ENCODE measurements around the gene NEK1. TPM values are rescaled to one million over a fixed set of nuclear protein-coding genes. Genes with fewer than 3 reads are reported as not detected.

Gene NEK1
- total and polyA plus RNA-seq, 12 donors, result 4.2 to 23.0 (median 12.3) TPM

DNA sequence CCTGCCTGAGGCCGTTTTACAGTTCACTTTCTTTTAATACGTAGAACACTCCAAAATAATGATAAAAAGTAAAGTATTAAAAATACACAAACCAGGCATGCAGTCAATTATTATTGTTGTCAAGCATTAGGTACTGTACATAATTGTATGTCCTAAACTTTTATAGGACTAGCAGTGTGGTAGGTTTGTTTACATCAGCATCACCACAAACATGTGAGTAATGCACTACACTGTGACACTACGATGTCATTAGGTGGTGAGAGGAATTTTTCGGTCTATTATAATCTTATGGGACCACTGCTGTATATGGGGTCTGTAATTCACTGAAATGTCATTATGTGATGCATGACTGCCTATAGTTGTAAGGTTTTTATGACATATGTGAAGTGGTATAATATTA, 192.1 kb downstream of the NEK1 start:
- intact Hi-C loops (cut with DNase I), result no loop called here
- no peaks in the 10 kb centered on the region for H3K36me3 ChIP-seq (replicated peaks in 1 of 2)

DNA sequence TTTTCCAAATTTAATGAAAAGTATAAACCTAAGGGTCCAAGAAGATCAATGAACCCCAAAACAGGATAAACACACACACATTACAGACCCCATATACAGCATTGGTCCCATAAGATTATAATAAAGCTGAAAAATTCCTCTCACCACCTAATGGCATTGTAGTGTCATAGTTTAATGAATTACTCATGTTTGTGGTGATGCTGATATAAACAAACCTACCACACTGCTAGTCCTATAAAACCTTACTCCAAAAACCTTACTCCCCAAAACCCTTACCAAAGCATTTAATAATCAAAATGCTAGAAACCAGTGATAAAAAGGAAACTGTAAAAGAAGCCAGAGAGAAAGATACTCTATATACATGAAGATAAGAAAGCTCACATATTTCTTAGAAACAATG, 193.5 kb downstream of the NEK1 start:
- no peak overlapping the region for H3K27ac ChIP-seq
- no peaks in the 10 kb centered on the region for H3K36me3 ChIP-seq (replicated peaks in 1 of 2)
- no peaks in the 10 kb centered on the region for H3K27me3 ChIP-seq
- intact Hi-C loops (cut with DNase I), result no loop called here
- H3K4me1 ChIP-seq (replicated peaks in 1 of 2), result no peaks in the 10 kb centered on the region
- H3K9me3 ChIP-seq (replicated peaks in 1 of 3), result no peaks in the 10 kb centered on the region
- no peak for DNase-seq
- no peak for TF ChIP-seq POLR2A (IDR thresholded peaks at IDR 0.05)
- no peak overlapping the region for H3K4me3 ChIP-seq

More for the DNA sequence above, 192.1 kb downstream of the NEK1 start:
- H3K4me3 ChIP-seq, result no peak overlapping the region
- no peaks in the 10 kb centered on the region for H3K4me1 ChIP-seq (replicated peaks in 1 of 2)
- DNase-seq, result no peak
- H3K27me3 ChIP-seq, result no peaks in the 10 kb centered on the region
- no peaks in the 10 kb centered on the region for H3K9me3 ChIP-seq (replicated peaks in 1 of 3)
- no peak overlapping the region for H3K27ac ChIP-seq
- no peak for TF ChIP-seq POLR2A (IDR thresholded peaks at IDR 0.05)
- TF ChIP-seq, protein P1, sequence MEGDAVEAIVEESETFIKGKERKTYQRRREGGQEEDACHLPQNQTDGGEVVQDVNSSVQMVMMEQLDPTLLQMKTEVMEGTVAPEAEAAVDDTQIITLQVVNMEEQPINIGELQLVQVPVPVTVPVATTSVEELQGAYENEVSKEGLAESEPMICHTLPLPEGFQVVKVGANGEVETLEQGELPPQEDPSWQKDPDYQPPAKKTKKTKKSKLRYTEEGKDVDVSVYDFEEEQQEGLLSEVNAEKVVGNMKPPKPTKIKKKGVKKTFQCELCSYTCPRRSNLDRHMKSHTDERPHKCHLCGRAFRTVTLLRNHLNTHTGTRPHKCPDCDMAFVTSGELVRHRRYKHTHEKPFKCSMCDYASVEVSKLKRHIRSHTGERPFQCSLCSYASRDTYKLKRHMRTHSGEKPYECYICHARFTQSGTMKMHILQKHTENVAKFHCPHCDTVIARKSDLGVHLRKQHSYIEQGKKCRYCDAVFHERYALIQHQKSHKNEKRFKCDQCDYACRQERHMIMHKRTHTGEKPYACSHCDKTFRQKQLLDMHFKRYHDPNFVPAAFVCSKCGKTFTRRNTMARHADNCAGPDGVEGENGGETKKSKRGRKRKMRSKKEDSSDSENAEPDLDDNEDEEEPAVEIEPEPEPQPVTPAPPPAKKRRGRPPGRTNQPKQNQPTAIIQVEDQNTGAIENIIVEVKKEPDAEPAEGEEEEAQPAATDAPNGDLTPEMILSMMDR (IDR thresholded peaks at IDR 0.05), result no peak
- 94 to 98% (median 95%) methylated on average over 4 of the region's 4 CpGs for WGBS, 4 donors

DNA sequence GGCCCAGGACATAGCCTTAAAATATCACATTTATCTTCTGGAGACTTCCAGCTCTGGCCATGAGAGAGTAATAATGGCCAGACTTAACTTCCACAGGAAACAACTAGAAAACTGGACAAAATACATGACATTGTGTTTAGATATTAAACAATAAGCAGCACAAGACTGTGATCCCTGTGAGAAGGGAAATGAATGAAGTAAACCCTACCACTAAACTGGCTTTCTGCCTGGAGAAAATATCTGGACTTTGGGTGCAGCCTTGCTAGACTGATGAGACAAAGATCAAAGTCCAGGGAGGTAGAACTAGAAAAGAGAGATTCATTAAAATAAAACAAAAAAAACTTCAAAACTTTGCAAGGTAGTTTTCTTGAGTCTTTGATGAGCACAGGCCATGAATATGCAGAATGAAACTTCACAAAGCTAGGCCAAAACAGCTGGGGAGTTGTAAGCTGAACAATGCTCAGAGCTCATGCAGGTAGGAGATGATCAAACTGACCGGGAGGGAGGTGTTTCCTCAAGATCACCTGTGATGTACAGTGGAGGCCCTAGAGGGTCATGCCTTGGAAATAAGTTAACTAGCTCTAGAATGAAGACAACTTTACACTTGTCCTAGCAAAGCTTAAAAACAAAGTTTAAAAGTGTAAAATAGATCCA, 194.6 kb downstream of the NEK1 start:
- DNase-seq, result no peak
- TF ChIP-seq POLR2A (IDR thresholded peaks at IDR 0.05), result no peak
- TF ChIP-seq, protein P1 (IDR thresholded peaks at IDR 0.05), result no peak
- intact Hi-C loops (cut with DNase I), result no loop called here
- WGBS, 4 donors, result 93 to 98% (median 96%) methylated on average over 1 of the region's 1 CpG
- H3K4me3 ChIP-seq, result no peak overlapping the region
- no peak overlapping the region for H3K27ac ChIP-seq
- no peaks in the 10 kb centered on the region for H3K27me3 ChIP-seq
- no peaks in the 10 kb centered on the region for H3K36me3 ChIP-seq (replicated peaks in 1 of 2)
- no peaks in the 10 kb centered on the region for H3K9me3 ChIP-seq (replicated peaks in 1 of 3)
- no peaks in the 10 kb centered on the region for H3K4me1 ChIP-seq (replicated peaks in 1 of 2)

DNA sequence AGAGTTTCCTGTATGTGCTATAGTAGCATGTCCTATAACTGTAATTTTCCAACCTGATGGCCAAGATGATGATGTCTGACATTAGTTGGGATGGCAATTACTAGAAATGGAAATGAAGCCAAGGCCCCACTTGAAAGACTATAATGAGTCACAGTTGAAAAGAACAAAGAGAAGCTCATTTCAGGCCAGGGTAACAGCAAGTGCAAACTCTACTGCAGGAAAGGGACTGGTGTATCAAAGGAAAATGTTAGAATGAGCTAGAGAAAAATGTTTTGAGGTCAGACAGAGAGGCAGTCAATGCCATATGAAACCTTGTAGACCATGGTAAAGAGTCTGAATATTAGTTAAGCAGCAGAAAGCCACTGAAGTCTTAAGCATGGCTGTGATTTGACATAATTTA, 195.4 kb downstream of the NEK1 start:
- Histone ChIP-seq H3K9me3 (replicated peaks in 1 of 3) (no peaks in the 10 kb centered on the region), H3K4me3 (no peak overlapping the region), H3K27ac (no peak overlapping the region), H3K4me1 (replicated peaks in 1 of 2) (no peaks in the 10 kb centered on the region), H3K36me3 (replicated peaks in 1 of 2) (no peaks in the 10 kb centered on the region), H3K27me3 (no peaks in the 10 kb centered on the region)
- TF ChIP-seq, protein P1 (IDR thresholded peaks at IDR 0.05), result no peak
- TF ChIP-seq POLR2A (IDR thresholded peaks at IDR 0.05), result no peak
- DNase-seq, result peak in 1 of 7 donors; percentile 14
- intact Hi-C loops (cut with DNase I), result no loop called here

DNA sequence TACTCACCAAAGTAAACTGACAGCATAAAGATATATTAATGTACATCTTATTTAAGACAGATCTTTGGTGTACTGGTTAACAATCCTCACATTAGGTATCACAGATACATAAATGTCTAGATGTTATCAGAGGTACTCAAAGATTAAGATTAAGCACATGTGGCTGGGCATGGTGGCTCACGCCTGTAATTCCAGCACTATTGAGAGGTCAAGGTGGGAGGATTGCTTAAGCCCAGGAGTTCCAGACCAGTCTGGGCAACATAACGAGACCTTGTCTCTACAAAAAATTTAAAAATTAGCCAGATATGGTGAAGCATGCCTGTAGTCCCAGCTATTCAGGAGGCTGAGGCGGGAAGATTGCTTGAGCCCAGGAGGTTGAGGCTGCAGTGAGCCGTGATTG, 195.9 kb downstream of the NEK1 start:
- Histone ChIP-seq H3K4me1 (replicated peaks in 1 of 2) (no peaks in the 10 kb centered on the region), H3K27ac (no peak overlapping the region), H3K36me3 (replicated peaks in 1 of 2) (no peaks in the 10 kb centered on the region), H3K4me3 (no peak overlapping the region), H3K9me3 (replicated peaks in 1 of 3) (no peaks in the 10 kb centered on the region), H3K27me3 (no peaks in the 10 kb centered on the region)
- DNase-seq, result no peak
- 84 to 87% (median 85%) methylated on average over 4 of the region's 4 CpGs for WGBS, 4 donors
- TF ChIP-seq POLR2A (IDR thresholded peaks at IDR 0.05), result no peak
- TF ChIP-seq, protein P1 (IDR thresholded peaks at IDR 0.05), result no peak
- intact Hi-C loops (cut with DNase I), result no loop called here
